NB4 (cell line): ENCODE data around the gene MRGPRE.

Experiments used
- MYC ChIP-seq: IDR thresholded peaks from 2 replicates; pipeline ENCODE4 v1.6.1; 2011; ENCODE audit warnings: low read depth, low read length
- POLR2A ChIP-seq: IDR thresholded peaks from 2 replicates; pipeline ENCODE4 v1.6.1; 2011; ENCODE audit warnings: mild to moderate bottlenecking; ENCODE audit not compliant: insufficient read length; ENCODE audit errors: extremely low read depth
- TF ChIP-seq, protein P1 (sequence below): IDR thresholded peaks from one replicate; pipeline ENCODE4 v1.5.1; 2012; ENCODE audit warnings: low read depth, low read length

GRCh38 chr11:3208272-3208671 lies 23.9 kb downstream of the MRGPRE start:
- TF ChIP-seq, protein P1, sequence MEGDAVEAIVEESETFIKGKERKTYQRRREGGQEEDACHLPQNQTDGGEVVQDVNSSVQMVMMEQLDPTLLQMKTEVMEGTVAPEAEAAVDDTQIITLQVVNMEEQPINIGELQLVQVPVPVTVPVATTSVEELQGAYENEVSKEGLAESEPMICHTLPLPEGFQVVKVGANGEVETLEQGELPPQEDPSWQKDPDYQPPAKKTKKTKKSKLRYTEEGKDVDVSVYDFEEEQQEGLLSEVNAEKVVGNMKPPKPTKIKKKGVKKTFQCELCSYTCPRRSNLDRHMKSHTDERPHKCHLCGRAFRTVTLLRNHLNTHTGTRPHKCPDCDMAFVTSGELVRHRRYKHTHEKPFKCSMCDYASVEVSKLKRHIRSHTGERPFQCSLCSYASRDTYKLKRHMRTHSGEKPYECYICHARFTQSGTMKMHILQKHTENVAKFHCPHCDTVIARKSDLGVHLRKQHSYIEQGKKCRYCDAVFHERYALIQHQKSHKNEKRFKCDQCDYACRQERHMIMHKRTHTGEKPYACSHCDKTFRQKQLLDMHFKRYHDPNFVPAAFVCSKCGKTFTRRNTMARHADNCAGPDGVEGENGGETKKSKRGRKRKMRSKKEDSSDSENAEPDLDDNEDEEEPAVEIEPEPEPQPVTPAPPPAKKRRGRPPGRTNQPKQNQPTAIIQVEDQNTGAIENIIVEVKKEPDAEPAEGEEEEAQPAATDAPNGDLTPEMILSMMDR = no peak
- TF ChIP-seq POLR2A (no peak), MYC (no peak)
